ENCODE measurements around the gene TMEM184A. TPM values are rescaled to one million over a fixed set of nuclear protein-coding genes. Genes with fewer than 3 reads are reported as not detected.

Gene TMEM184A
- total RNA-seq, 4 donors from 2014 or later = 0.55 to 3.3 (median 1.3) TPM

- Histone ChIP-seq H3K4me1 (peaks cover 57% of the 10 kb centered on the region in 2 donors), H3K36me3 (no peaks in the 10 kb centered on the region), H3K27me3 (no peaks in the 10 kb centered on the region), H3K4me3 (peak overlapping the region; percentile 65 to 78 (median 70)), H3K27ac (peak overlapping the region; percentile 98 to 100 (median 99)), H3K9me3 (no peaks in the 10 kb centered on the region)
- in situ Hi-C loops (cut with MboI; ENCODE audit: low sequenced_read_pairs in 4 of 4) (no loop called here), intact Hi-C loops (cut with DNase I; ENCODE audit: low total_unique reads) (loop anchor here (10.0 kb wide), 1 partner anchor 488 kb away; the partner anchor contains the start of gene GPR146)
- ATAC-seq (no peak), DNase-seq (no peak)
- TF ChIP-seq CTCF (IDR thresholded peaks at IDR 0.05 in 4 of 5, conservative IDR thresholded peaks at IDR 0.05 in 1 of 5) (no peak), POLR2A (IDR thresholded peaks at IDR 0.05) (no peak)
Observed at GRCh38 chr7:1533255-1533546, 22.8 kb downstream of the TMEM184A start.

GRCh38 chr7:1532456-1533254 lies 23.4 kb downstream of the TMEM184A start:
- H3K36me3 ChIP-seq = no peaks in the 10 kb centered on the region
- intact Hi-C loops (cut with DNase I; ENCODE audit: low total_unique reads) = loop anchor here (10.0 kb wide), 1 partner anchor 488 kb away; the partner anchor contains the start of gene GPR146

GRCh38 chr7:1531979-1532455 lies 24.0 kb downstream of the TMEM184A start:
- H3K4me3 ChIP-seq = peak overlapping the region; percentile 65 to 78 (median 70)
- DNase-seq = peak in 1 of 2 donors; percentile 83
- no peaks in the 10 kb centered on the region for H3K36me3 ChIP-seq
- no peak for ATAC-seq
- H3K4me1 ChIP-seq = peaks cover 49% of the 10 kb centered on the region in 2 donors
- in situ Hi-C loops (cut with MboI; ENCODE audit: low sequenced_read_pairs in 4 of 4) (no loop called here), intact Hi-C loops (cut with DNase I; ENCODE audit: low total_unique reads) (loop anchor here (10.0 kb wide), 1 partner anchor 487 kb away; the partner anchor contains the start of gene GPR146)
- H3K27me3 ChIP-seq = no peaks in the 10 kb centered on the region
- peak overlapping the region; percentile 98 to 100 (median 99) for H3K27ac ChIP-seq
- H3K9me3 ChIP-seq = no peaks in the 10 kb centered on the region
- TF ChIP-seq POLR2A (IDR thresholded peaks at IDR 0.05) (no peak), CTCF (IDR thresholded peaks at IDR 0.05 in 4 of 5, conservative IDR thresholded peaks at IDR 0.05 in 1 of 5) (no peak)

More at GRCh38 chr7:1532456-1533254, 23.4 kb downstream of the TMEM184A start:
- H3K9me3 ChIP-seq = no peaks in the 10 kb centered on the region
- DNase-seq (peak; percentile 81 to 83), ATAC-seq (peak; percentile 48 to 55)
- TF ChIP-seq POLR2A (IDR thresholded peaks at IDR 0.05) (peak; percentile 61 to 83), CTCF (IDR thresholded peaks at IDR 0.05 in 4 of 5, conservative IDR thresholded peaks at IDR 0.05 in 1 of 5) (no peak)
- H3K4me1 ChIP-seq = peaks cover 51 to 52% of the 10 kb centered on the region in 2 donors
- in situ Hi-C loops (cut with MboI; ENCODE audit: low sequenced_read_pairs in 4 of 4) = no loop called here
- peak overlapping the region; percentile 65 to 78 (median 70) for H3K4me3 ChIP-seq
- H3K27me3 ChIP-seq = no peaks in the 10 kb centered on the region
- H3K27ac ChIP-seq = peak overlapping the region; percentile 98 to 100 (median 99)

GRCh38 chr7:1531263-1531978 lies 24.6 kb downstream of the TMEM184A start:
- DNase-seq (peak in 1 of 2 donors; percentile 70), ATAC-seq (peak; percentile 40 to 54)
- no peaks in the 10 kb centered on the region for H3K9me3 ChIP-seq
- intact Hi-C loops (cut with DNase I; ENCODE audit: low total_unique reads) (loop anchor here (10.0 kb wide), 1 partner anchor 487 kb away; the partner anchor contains the start of gene GPR146), in situ Hi-C loops (cut with MboI; ENCODE audit: low sequenced_read_pairs in 4 of 4) (no loop called here)
- peaks cover 43% of the 10 kb centered on the region in 2 donors for H3K4me1 ChIP-seq
- H3K27ac ChIP-seq = peak overlapping the region; percentile 98 to 100 (median 99)
- H3K36me3 ChIP-seq = no peaks in the 10 kb centered on the region
- peak overlapping the region; percentile 65 to 78 (median 70) for H3K4me3 ChIP-seq
- no peaks in the 10 kb centered on the region for H3K27me3 ChIP-seq
- TF ChIP-seq CTCF (IDR thresholded peaks at IDR 0.05 in 4 of 5, conservative IDR thresholded peaks at IDR 0.05 in 1 of 5) (no peak), POLR2A (IDR thresholded peaks at IDR 0.05) (peak; percentile 43 to 79)
